Activated naive CD4-positive, alpha-beta T cell treated with anti-CD3 and anti-CD28 coated beads for 36 hours (primary cell): ENCODE data around the gene DLX2. TPM values are rescaled to one million over a fixed set of nuclear protein-coding genes. Genes with fewer than 3 reads are reported as not detected.

Experiments used
- CTCF ChIA-PET: fragments of 350-600 bp; sonication (Branson Sonifier 250); formaldehyde crosslinking; loops from one replicate; lab custom pipeline; 2021; ENCODE audit warnings: antibody characterized with exemption; lab: Charles Lee
- DNase-seq: peaks from one replicate; pipeline ENCODE4 v3.0.0-alpha.2; 2020
- H3K27ac Mint-ChIP-seq: one replicate; pipeline ENCODE4 v1.8.0; 2021; ENCODE audit warnings: mild to moderate bottlenecking, mixed read lengths
- H3K27me3 Mint-ChIP-seq: one replicate; pipeline ENCODE4 v1.8.0; 2021; ENCODE audit warnings: low read depth, mixed read lengths
- H3K36me3 Mint-ChIP-seq: one replicate; pipeline ENCODE4 v1.8.0; 2021; ENCODE audit warnings: low read depth, mixed read lengths
- H3K4me1 Mint-ChIP-seq: one replicate; pipeline ENCODE4 v1.8.0; 2021; ENCODE audit warnings: low read depth, mixed read lengths
- H3K4me3 Mint-ChIP-seq: one replicate; pipeline ENCODE4 v1.8.0; 2021; ENCODE audit warnings: mild to moderate bottlenecking, moderate library complexity, mixed read lengths
- H3K9me3 Mint-ChIP-seq: one replicate; pipeline ENCODE4 v1.8.0; 2021; ENCODE audit warnings: mixed read lengths
- intact Hi-C: fragments of 100-400 bp; cut with micrococcal nuclease; formaldehyde crosslinking; loops from one replicate; pipeline ENCODE4 v1.15.1; 2023
- total RNA-seq, 2 experiments: library from RNA; stranded (reverse); gene quantifications; one replicate each; pipeline ENCODE4 v1.2.3, GENCODE V29; 2021

Gene DLX2
- total RNA-seq, 2 experiments from 2014 or later, result not detected

DNA sequence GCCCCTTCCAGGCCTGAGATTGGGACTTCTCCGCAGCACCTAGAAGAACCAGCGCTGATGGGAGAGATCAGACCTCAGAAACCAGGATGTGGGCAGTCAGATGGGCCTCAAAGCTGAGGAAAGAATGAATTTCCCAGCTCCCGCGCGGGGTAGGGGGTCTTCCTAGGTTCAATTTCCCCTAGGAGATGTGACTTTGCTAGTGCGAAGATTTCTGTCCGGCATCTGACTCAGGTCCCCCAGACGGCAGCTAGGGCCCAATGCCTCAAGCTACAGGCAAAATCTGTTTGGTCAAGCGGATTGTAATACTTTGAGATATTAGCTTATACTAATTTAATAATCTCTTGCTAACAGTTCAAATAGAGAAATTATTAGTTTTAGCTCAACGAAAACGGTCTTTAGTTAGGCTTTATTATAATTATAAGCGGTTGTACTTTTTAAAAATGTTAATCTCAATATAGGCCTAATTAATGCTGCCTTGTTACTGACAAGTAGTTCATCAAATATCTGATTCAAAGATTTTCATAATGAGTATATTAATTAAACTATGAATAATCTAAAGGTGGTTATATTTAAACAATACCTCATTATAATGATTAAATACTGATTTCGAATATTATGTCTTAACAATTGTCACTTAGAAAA lies 11.6 kb downstream of the DLX2 start:
- H3K9me3 Mint-ChIP-seq, result no peaks in the 10 kb centered on the region
- intact Hi-C loops, result loop anchor here (5.0 kb wide), 1 partner anchor 1379 kb away; no protein-coding TSS in a partner anchor
- no peaks in the 10 kb centered on the region for H3K36me3 Mint-ChIP-seq
- no peak overlapping the region for H3K4me3 Mint-ChIP-seq
- peaks cover 90% of the 10 kb centered on the region for H3K27me3 Mint-ChIP-seq
- CTCF ChIA-PET, result interaction anchor here (0.6 to 1.9 kb wide), 8 partner anchors 8 to 387 kb away, joined by 3 to 5 read pairs (median 4); no protein-coding TSS in a partner anchor
- peaks cover 49% of the 10 kb centered on the region for H3K4me1 Mint-ChIP-seq
- H3K27ac Mint-ChIP-seq, result no peak overlapping the region
- DNase-seq, result no peak

- no peak for DNase-seq
- Mint-ChIP-seq H3K4me3 (no peak overlapping the region), H3K27me3 (peaks cover 90% of the 10 kb centered on the region), H3K4me1 (peaks cover 48% of the 10 kb centered on the region), H3K27ac (no peak overlapping the region), H3K9me3 (no peaks in the 10 kb centered on the region), H3K36me3 (no peaks in the 10 kb centered on the region)
- CTCF ChIA-PET, result interaction anchor here (0.6 to 1.9 kb wide), 5 partner anchors 14 to 386 kb away, joined by 3 to 4 read pairs (median 3); no protein-coding TSS in a partner anchor
- intact Hi-C loops, result loop anchor here (5.0 kb wide), 1 partner anchor 1378 kb away; no protein-coding TSS in a partner anchor
Measured at GRCh38 chr2:172090044-172090961, 12.4 kb downstream of the DLX2 start.

DNA sequence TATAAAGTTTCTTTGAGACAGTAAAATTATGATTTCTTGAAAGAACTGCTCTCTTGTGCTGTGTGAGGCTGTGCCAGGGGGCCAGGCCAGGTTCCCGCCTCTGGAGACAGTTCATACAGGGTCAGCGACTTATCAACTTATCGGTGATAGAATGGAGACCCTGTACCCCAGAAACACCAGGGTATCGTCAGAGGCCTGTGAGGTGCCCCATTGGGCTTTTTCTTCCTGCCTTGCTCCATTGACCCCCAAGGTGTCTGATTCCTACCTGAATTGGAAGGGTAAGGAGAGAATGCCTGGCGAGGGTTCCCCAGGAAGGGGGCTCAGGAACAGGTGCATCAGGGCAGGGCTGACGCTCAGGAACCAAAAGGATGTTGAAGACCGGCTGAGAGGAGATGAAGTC lies 13.1 kb downstream of the DLX2 start:
- Mint-ChIP-seq H3K27me3 (peaks cover 94% of the 10 kb centered on the region), H3K36me3 (no peaks in the 10 kb centered on the region), H3K27ac (no peak overlapping the region), H3K9me3 (no peaks in the 10 kb centered on the region), H3K4me1 (peaks cover 48% of the 10 kb centered on the region), H3K4me3 (no peak overlapping the region)
- no peak for DNase-seq
- CTCF ChIA-PET, result interaction anchor here (3.7 kb wide), 1 partner anchor 13 kb away, joined by 21 read pairs; the partner anchor contains the start of gene DLX2
- intact Hi-C loops, result loop anchor here (5.0 kb wide), 1 partner anchor 1377 kb away; no protein-coding TSS in a partner anchor

GRCh38 chr2:172089005-172089504 lies 13.6 kb downstream of the DLX2 start:
- H3K27ac Mint-ChIP-seq, result no peak overlapping the region
- no peaks in the 10 kb centered on the region for H3K9me3 Mint-ChIP-seq
- DNase-seq, result no peak
- CTCF ChIA-PET, result interaction anchor here (1.5 to 3.7 kb wide), 2 partner anchors 13 to 38 kb away, joined by 3 to 21 read pairs; partner anchors contain the start of gene DLX2
- peaks cover 52% of the 10 kb centered on the region for H3K4me1 Mint-ChIP-seq
- H3K27me3 Mint-ChIP-seq, result peaks cover 95% of the 10 kb centered on the region
- intact Hi-C loops, result no loop called here
- H3K4me3 Mint-ChIP-seq, result no peak overlapping the region
- no peaks in the 10 kb centered on the region for H3K36me3 Mint-ChIP-seq

GRCh38 chr2:172088245-172089004 lies 14.3 kb downstream of the DLX2 start:
- H3K4me1 Mint-ChIP-seq, result peaks cover 55% of the 10 kb centered on the region
- no peak for DNase-seq
- peaks cover 96% of the 10 kb centered on the region for H3K27me3 Mint-ChIP-seq
- H3K9me3 Mint-ChIP-seq, result no peaks in the 10 kb centered on the region
- no peak overlapping the region for H3K27ac Mint-ChIP-seq
- intact Hi-C loops, result no loop called here
- H3K4me3 Mint-ChIP-seq, result no peak overlapping the region
- H3K36me3 Mint-ChIP-seq, result no peaks in the 10 kb centered on the region
- CTCF ChIA-PET, result interaction anchor here (1.0 to 3.7 kb wide), 3 partner anchors 14 to 39 kb away, joined by 3 to 21 read pairs (median 3); partner anchors contain the start of gene DLX2

- H3K36me3 Mint-ChIP-seq, result no peaks in the 10 kb centered on the region
- no peak overlapping the region for H3K27ac Mint-ChIP-seq
- CTCF ChIA-PET, result interaction anchor here (1.0 to 3.7 kb wide), 3 partner anchors 14 to 39 kb away, joined by 3 to 21 read pairs (median 3); partner anchors contain the start of gene DLX2
- no peaks in the 10 kb centered on the region for H3K9me3 Mint-ChIP-seq
- H3K4me1 Mint-ChIP-seq, result peaks cover 57% of the 10 kb centered on the region
- no peak for DNase-seq
- intact Hi-C loops, result no loop called here
- peaks cover 96% of the 10 kb centered on the region for H3K27me3 Mint-ChIP-seq
- no peak overlapping the region for H3K4me3 Mint-ChIP-seq
Measured at GRCh38 chr2:172087780-172088244, 14.9 kb downstream of the DLX2 start.

- no peaks in the 10 kb centered on the region for H3K36me3 Mint-ChIP-seq
- intact Hi-C loops, result no loop called here
- DNase-seq, result no peak
- peaks cover 61% of the 10 kb centered on the region for H3K4me1 Mint-ChIP-seq
- H3K9me3 Mint-ChIP-seq, result no peaks in the 10 kb centered on the region
- peaks cover 96% of the 10 kb centered on the region for H3K27me3 Mint-ChIP-seq
- peak overlapping the region; percentile 50 for H3K27ac Mint-ChIP-seq
- H3K4me3 Mint-ChIP-seq, result peak overlapping the region; percentile 59
- CTCF ChIA-PET, result interaction anchor here (0.5 to 3.7 kb wide), 6 partner anchors 15 to 643 kb away, joined by 3 to 21 read pairs (median 4); partner anchors contain the start of gene DLX2
Measured at GRCh38 chr2:172087207-172087779, 15.4 kb downstream of the DLX2 start.

DNA sequence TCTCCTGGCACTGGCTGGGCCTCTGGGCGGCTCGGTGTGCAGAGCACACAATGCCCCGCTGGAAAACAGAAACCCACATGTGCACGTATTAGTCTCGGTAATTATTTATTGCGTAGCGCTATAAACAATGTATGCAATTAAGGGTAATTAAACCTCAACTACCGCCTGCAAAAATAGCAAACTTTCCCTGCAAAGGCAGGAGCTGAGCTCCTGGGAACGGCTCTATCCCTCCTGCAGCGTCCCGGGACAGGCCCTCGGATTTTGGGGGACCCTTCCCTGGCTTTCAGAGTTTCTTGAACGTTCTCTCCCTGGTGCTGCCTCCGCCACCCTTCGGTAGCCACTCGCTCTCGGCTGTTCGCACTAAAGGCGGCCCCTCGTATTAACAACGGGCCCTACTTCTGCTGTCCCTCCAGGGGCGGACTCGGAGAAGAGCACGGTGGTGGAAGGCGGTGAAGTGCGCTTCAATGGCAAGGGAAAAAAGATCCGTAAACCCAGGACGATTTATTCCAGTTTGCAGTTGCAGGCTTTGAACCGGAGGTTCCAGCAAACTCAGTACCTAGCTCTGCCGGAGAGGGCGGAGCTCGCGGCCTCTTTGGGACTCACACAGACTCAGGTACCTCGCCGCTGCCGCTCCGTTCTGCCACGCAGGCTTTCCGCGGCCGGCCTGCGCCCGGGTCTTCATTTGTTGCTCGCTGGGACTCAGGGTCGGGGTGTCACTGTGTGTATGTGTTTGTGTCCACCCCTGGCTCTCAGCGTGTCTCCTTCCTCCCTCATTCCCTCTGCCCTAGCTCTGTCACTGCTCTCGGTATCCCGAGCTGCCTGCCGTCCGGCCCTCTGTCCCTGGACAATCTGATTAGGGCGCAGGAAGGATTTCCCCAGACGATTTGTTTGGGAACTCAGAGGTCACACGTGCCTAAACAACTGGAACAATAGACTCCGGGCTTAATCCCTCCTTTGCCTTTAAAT lies 16.2 kb downstream of the DLX2 start:
- no peaks in the 10 kb centered on the region for H3K36me3 Mint-ChIP-seq
- H3K4me1 Mint-ChIP-seq, result peaks cover 61% of the 10 kb centered on the region
- H3K27me3 Mint-ChIP-seq, result peaks cover 96% of the 10 kb centered on the region
- H3K9me3 Mint-ChIP-seq, result no peaks in the 10 kb centered on the region
- H3K27ac Mint-ChIP-seq, result no peak overlapping the region
- CTCF ChIA-PET, result interaction anchor here (0.5 to 3.7 kb wide), 8 partner anchors 9 to 642 kb away, joined by 3 to 21 read pairs (median 4); partner anchors contain the start of gene DLX2
- peak overlapping the region; percentile 71 for H3K4me3 Mint-ChIP-seq
- intact Hi-C loops, result loop anchor here (1.0 kb wide), 1 partner anchor 9 kb away; no protein-coding TSS in a partner anchor
- DNase-seq, result peak; percentile 74

DNA sequence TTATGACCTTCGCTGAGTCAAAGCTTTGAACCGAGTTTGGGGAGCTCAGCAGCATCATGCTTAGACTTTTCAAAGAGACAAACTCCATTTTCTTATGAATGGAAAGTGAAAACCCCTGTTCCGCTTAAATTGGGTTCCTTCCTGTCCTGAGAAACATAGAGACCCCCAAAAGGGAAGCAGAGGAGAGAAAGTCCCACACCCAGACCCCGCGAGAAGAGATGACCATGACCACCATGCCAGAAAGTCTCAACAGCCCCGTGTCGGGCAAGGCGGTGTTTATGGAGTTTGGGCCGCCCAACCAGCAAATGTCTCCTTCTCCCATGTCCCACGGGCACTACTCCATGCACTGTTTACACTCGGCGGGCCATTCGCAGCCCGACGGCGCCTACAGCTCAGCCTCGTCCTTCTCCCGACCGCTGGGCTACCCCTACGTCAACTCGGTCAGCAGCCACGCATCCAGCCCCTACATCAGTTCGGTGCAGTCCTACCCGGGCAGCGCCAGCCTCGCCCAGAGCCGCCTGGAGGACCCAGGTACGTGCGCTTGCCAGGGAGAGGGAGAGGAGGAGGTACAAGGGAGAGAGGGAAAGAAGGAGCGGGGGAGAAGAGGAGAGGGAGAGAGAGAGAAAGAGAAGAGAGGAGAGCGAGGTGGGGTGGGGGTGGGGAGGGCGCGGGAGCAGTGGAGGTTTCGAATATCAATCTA lies 17.1 kb downstream of the DLX2 start, which contains the start of gene DLX1:
Gene DLX1 (plus strand): TSS at position 48 of the 700 bp plus-strand sequence. CDS start 171 bp downstream, at position 219.
- Mint-ChIP-seq H3K36me3 (no peaks in the 10 kb centered on the region), H3K4me1 (peaks cover 63% of the 10 kb centered on the region), H3K27ac (no peak within 1 kb of the TSS), H3K27me3 (peaks cover 95% of the 10 kb centered on the region), H3K4me3 (peak within 1 kb of the TSS; percentile 71), H3K9me3 (peaks cover 2% of the 10 kb centered on the region)
- no peak for DNase-seq
- CTCF ChIA-PET, result interaction anchor here (0.6 to 3.7 kb wide), 8 partner anchors 10 to 324 kb away, joined by 3 to 21 read pairs (median 4); partner anchors contain the start of genes DLX2 and SLC25A12
- intact Hi-C loops, result loop anchor here (1.0 kb wide), 2 partner anchors 10 to 16 kb away; no protein-coding TSS in a partner anchor
